GM21717 (cell line): Measurements from ENCODE around the gene AVP.
"Not testable (repeated sequence)": the region's sequence is repeated elsewhere in the genome, so short reads cannot be mapped to it uniquely, and the experiment has no call there.

Experiments used
- ATAC-seq: cut with Tn5 transposase; IDR thresholded peaks from one replicate; pipeline ENCODE4 v1.9.1; 2021; ENCODE audit warnings: mild to moderate bottlenecking, moderate library complexity; ENCODE audit not compliant: unreplicated experiment

The AVP gene, protein sequence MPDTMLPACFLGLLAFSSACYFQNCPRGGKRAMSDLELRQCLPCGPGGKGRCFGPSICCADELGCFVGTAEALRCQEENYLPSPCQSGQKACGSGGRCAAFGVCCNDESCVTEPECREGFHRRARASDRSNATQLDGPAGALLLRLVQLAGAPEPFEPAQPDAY

DNA sequence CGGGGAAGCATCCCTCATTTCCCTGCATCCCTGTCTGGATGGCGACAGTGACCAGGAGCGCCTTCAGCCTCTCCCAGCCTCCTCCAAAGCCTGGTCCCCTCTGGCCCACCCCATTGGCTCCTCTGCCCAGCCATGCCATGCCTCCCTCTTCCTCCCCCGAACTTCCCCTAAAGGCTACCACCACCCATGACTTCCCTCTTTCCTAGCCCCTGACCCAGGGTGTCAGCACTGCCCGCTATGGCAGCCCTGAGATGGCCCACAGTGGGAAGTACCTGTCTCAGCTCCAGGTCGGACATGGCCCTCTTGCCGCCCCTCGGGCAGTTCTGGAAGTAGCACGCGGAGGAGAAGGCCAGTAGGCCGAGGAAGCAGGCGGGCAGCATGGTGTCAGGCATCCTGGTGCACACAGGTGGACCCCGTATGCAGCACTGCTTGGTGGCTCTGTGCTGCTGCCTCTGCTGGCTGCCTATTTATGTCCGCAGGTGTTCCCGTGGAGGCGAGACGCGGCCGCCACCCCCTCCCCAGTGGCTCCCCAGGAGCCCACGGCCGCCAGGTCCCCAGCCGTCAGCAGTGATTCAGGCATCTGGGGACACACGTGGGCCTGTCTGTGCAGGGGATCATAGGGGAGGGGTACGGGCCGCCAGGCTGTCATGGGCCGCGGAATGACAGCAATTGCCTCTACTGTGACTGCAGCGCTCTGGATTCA, at the start of gene AVP:
Gene AVP (minus strand): TSS at position 442 of the 703 bp plus-strand sequence. CDS start 50 bp downstream, at position 392.
- no peak for ATAC-seq

DNA sequence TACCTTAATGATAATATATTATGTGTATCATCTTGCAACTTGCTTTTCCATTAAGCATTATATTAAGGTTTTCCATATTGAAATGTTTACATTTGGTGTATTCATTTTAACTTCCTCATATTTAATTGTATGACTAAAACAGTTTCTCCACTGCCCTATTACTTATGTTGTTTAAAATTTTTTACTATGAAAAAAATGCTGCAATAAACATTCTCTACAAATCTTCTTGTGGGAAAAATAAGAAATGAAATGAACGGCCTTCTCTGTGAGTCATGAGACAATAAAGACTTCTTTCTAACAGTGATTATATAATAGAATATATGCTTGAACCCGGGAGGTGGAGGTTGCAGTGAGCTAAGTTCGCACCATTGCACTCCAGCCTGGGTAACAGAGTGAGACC, 49.6 kb upstream of the AVP start:
- ATAC-seq: no peak

DNA sequence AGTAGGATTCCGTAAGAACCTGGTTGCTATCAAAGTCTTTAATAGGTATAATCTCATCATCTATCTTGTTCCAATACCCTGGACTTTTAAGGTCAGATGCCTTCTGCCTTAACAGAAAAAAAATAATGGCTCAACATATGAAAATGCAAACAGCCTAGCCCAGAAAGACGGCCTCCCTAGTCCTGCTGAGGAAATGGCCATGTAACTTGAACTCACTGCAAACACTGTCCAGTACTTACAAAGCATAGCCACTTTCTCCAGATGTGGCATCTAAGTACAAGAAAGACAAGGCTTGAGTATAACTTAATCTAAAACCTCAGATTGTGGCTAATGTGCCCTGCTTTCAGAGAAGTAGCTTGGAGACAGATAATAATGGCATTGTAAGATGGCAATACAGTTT, 48.6 kb upstream of the AVP start:
- no peak for ATAC-seq

DNA sequence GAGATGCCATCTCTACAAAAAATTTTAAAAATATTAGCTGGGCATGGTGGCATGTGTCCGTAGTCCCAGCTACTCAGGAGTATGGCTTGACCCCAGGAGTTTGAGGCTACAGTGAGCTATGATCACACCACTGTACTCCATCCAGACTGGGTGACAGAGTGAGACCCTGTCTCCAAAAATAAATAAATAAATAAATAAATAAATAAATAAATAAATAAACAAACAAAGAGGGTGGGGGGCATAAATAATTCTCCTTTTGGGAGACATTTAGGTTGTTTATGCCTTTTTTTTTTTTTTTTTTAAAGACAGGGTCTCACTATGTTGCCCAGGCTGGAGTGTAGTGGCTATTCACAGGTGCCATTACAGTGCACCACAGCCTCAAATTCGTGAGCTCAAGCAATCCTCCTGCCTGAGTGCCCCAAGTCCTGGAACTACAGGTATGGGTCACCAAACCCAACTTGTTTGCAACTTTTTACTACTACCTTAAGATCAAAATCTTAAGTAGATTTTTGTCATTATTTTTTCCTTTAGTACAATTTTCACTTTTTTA, 45.6 kb upstream of the AVP start:
- no peak for ATAC-seq

DNA sequence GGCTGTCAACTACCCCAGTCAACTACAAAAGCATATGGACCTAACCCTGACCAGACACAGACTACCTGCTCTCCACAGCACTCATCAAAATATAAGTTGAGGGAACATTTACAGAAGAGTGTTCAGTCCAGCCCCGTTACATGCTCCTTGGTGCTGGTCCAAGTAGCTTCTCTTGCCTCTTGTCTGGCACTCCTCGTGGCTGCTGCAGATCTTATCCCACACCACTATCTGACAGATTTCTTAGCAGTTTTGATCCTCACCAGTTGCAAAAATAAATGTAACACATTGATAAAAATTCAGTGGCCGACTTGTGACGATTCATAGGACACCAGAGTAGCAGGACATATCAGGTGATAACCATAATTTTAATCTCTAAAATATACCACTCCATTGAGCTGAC, 44.6 kb upstream of the AVP start:
- ATAC-seq: no peak

DNA sequence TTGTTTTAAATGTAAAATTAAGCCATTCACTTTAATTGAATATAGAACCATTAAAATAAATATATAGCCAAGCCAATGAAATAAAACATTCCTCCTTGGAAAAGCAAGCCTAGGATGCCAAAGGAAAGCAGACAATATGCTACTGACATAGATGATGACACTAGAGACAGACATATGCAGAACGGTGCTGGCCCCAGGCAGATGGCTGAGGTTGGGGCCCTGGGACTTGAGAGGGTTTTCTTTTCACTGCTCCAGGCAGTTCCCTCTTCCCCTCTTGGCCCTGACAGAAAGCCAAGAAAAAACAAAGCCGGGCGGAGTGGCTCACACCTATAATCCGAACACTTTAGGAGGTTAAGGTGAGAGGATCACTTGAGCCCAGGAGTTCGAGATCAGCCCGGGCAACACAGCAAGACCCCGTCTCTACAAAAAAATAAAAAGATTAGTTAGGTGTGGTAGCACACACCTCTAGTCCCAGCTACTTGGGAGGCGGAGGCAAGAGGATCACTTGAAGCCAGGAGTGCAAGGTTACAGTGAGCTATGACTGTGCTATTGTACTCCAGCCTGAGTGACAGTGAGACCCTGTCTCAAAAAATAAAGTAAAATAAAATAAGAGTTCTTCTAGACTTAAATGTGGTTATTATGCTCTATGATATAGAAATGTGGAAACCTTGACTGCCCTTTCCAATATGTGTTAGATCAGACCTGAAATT, 43.9 kb upstream of the AVP start:
- ATAC-seq: no peak

DNA sequence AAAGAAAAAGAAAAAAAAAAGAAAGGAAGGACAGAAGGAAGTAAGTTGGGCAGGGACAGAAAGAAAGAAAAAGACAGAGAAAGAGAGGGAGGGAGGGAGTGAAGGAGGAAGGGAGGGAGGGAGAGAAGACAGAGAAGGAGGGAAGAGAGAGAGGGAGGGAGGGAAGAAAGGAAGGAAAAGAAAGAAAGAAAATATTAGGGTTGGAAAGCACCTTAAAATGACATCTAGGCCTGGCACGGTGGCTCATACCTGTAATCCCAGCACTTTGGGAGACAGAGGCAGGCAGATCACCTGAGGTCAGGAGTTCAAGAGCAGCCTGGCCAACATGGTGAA, 42.0 kb upstream of the AVP start:
- ATAC-seq: no peak

DNA sequence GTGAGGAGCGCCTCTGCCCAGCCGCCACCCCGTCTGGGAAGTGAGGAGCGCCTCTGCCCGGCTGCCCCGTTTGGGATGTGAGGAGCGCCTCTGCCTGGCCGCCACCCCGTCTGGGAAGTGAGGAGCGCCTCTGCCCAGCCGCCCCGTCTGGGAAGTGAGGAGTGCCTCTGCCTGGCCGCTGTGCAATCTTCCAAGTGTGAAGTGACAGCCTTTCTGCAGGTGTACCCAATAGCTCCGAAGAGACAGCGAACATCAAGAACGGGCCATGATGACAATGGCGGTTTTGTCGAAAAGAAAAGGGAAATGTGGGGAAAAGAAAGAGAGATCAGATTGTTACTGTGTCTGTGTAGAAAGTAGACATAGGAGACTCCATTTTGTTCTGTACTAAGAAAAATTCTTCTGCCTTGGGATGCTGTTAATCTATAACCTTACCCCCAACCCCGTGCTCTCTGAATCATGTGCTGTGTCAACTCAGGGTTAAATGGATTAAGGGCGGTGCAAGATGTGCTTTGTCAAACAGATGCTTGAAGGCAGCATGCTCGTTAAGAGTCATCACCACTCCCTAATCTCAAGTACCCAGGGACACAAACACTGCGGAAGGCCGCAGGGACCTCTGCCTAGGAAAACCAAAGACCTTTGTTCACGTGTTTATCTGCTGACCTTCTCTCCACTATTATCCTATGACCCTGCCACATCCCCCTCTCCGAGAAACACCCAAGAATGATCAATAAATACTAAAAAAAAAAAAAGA, 41.4 kb upstream of the AVP start:
- ATAC-seq: not testable (repeated sequence)

DNA sequence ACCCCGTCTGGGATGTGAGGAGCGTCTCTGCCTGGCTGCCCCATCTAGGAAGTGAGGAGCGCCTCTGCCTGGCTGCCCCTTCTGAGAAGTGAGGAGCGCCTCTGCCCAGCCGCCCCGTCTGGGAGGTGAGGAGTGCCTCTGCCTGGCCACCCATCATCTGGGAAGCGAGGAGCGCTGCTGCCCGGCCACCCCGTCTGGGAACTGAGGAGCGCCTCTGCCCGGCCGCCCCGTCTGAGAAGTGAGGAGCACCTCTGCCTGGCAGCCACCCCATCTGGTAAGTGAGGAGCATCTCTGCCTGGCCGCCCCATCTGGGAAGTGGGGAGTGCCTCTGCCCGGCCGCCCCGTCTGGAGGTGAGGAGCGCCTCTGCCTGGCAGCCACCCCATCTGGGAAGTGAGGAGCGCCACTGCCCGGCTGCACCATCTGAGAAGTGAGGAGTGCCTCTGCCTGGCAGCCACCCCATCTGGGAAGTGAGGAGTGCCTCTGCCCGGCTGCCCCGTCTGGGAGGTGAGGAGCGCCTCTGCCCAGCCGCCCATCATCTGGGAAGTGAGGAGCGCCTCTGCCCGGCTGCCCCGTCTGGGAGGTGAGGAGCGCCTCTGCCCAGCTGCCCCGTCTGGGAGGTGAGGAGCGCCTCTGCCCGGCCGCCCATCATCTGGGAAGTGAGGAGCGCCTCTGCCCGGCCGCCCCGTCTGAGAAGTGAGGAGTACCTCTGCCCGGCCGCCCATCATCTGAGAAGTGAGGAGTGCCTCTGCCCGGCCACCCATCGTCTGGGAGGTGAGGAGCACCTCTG, 40.4 kb upstream of the AVP start:
- ATAC-seq: not testable (repeated sequence)

DNA sequence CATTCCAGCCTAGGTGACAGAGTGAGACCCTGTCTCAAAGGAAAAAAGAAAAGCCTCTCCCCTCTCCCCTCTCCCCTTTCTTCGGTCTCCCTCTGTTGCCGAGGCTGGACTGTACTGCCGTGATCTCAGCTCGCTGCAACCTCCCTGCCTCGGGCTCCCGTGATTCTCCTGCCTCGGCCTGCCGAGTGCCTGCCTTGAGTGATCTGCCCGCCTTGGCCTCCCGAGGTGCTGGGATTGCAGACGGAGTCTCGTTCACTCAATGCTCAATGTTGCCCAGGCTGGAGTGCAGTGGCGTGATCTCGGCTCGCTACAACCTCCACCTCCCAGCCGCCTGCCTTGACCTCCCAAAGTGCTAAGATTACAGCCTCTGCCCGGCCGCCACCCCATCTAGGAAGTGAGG, 39.6 kb upstream of the AVP start:
- ATAC-seq: not testable (repeated sequence)

DNA sequence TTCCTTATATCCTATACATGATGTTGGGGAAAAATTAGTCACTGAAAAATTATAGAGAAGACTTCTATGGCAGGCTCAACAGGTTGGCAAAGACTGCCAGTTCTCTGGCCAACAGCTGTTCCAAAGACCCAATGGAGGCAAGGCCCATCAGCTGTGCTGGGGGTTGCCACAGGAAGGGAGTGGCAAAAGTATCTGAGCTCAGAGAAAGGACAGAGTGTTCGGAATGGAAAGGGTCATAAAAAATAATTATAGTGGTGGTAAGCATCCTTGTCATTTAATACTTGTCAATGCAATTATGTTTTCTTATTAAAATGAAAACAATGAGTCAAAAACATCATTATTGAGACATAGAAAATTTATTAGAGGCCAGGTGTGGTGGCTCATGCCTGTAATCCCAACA, 39.0 kb upstream of the AVP start:
- no peak for ATAC-seq

DNA sequence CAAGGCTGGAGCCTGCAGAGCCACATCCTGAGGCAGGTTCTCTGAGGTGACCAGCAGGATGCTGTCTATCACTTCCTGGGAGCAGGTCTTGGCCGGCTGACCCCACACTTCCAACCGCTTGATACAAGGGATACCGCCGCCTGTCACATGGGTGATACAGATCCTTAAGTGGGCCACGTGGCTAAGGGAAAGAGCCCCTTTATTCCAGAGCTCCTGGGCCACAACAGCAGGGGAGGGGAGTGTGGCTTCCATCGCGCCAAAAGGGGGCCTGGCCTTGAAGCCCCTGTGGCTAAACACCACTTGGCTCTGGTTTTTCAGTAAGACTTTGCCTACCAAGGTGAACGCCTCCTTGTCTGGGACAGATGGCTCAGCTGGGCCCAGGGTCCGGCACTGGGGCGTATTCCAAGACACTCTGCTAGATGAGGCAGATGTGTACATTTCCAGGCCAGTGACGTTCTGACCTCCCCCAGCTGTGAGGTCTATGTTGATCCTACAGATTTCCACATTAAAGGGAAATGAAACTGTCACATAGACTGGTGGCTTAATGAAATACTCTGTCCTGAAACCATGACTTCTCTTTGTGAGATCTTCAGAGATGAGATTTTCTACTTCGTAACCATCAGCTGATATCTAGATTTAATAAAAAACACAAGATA, 37.6 kb upstream of the AVP start:
- ATAC-seq: no peak

DNA sequence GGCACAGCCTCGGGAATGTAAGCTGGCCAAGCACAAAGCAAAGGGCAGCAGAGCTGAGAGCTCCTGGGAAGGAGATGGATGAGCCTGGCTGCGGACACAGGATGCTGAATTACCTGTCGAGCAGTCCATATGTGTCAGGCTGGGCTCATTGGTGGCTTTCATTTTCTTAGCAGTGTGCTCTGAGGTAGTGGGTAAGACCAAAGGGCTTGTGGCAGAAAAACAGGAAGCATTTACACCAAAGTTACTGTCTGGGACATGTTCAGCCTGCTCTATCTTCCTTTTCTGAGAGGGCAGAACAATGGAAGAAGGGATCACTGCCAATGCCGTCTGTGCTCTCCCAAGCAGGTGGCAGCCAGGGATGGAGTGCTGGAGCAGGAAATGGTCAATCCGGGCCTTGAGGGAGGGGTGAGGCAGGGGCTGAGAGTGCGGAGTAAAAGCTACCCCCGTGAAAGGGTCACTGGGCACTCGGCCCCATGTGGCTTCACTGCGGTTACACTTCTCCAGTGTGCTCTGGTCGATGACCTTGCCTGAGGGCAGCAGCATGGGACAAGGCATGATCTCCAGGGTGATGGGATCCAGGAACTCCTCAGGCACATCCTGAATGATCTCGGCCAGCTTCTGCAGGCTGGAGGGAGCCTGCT, 36.9 kb upstream of the AVP start:
- ATAC-seq: no peak

DNA sequence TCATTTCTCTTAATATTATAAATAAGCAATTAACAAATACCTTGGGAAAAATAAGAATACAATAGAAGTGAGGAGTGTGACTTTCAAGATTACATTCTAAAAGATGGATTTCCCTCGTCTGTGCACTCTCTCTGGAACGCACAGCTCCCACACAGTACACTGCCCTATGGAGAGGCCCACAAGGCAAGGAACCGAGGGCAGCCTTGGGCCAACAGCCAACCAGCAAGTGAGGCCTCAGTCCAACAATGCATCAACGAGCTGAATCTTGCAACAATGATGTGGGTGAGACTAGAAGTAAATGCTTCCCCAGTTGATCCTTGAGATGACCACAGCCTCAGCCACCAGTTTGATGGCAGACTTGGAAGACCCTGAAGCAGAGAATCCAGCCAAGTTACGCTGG, 34.5 kb upstream of the AVP start:
- ATAC-seq: no peak

DNA sequence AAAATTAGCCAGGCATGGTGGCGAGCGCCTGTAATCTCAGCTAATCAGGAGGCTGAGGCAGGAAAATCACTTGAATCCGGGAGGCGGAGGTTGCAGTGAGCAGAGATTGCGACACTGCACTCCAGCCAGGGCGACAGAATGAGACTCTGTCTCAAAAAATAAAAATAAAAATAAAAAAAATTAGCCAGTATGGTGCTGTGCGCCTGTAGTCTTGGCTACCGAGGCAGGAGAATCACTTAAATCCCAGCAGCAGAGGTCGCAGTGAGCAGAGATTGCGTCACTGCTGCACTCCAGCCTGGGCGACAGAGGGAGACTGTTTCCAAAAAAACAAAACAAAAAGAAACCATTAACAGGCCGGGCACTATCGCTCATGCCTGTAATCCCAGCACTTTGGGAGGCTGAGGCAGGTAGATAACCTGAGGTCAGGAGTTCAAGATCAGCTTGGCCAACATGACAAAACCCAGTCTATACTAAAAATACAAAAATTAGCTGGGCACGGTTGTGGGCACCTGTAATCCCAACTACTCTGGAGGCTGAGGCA, 33.4 kb upstream of the AVP start:
- ATAC-seq: not testable (repeated sequence)

DNA sequence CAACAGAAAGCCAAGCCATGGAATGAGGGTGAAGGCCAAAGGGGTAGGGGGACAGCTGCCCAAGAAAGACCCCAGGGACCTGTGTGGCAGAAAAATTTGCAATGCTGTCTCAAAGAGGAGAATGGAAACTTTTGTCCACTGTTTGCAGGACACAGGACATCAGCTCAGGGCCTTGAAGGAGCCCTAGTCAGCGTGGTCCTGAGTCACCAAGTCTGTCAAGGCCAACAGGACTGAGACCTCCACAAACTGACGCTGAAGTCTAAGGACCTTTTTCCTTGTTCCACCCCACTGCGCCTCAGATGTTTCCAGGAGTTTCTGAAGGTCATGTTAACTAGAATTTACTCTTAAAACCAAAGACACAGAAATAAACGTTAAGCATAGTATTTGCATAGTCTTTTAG, 31.8 kb upstream of the AVP start:
- no peak for ATAC-seq

DNA sequence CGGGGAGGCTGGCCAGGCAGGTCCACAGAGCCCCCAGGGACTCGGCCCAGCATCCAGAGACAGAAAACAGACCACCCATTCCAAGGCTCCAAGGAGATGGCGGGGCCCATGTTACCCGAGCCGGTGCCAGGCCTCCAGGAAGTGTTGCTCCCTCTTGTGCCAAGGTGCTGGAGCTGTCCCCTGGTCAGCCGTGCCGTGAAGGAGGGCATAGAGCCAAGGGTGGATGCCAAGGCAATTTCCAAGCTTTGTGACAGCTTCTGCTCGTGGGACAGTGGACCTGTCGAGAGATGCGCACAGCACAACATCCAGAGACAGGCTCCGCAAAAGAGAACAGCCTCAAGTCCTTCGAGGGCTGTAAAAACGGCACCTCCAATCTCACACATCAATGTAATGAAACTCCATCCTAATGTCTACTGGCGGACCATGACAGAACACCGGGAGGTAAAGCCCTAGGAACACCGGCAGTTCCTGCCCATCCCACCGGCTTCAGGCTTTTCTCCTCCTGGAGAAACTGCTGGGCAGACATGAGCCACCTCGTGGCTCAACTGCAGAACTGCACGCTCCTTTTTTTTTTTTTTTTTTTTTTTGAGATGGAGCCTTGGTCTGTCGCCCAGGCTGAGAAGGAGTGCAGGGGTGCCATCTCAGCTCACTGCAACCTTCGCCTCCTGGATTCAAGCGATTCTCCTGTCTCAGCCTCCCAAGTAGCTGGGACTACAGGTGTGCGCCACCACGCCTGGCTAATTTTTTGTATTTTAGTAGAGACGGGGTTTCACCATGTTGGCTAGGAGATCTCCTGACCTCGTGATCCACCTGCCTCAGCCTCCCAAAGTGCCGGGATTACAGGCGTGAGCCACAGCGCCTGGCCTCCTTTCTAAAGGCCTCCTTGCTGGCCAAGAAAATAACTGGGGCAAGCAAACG, 30.9 kb upstream of the AVP start:
- ATAC-seq: no peak

DNA sequence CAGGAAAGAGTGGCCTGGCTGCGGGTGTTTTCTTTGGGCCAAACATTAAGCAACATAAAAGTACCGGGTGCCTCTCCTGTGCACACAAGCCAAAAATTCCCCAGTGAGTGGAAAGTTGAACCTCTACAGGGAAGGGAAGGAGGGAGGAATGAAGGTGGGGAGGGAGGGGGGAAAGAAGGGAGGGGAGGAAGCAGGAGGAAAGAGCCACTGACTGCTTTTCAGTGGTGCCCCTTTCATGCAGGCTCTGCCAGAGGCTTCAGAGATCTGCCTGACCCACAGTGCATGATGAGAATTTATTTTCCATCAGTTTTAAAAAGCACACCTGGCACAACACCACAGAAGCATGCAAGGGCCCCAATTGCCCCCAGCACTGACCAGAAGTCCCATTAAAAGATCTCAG, 27.5 kb upstream of the AVP start:
- no peak for ATAC-seq
